T-cell (primary cell): ENCODE measurements around the gene ATXN7L2. TPM values are rescaled to one million over a fixed set of nuclear protein-coding genes. Genes with fewer than 3 reads are reported as not detected.

Experiments
- ATAC-seq, 4 experiments: fragments of 200-7000 bp in 3 of 4; fragments of 150-1000 bp in 1 of 4; cut with Tn5 transposase; replicated peaks in 1 of 4; 1 replicate in 3 of 4; 2 replicates in 1 of 4; pipeline ENCODE4 v1.10.0; 2021; ENCODE audit warnings: moderate library complexity in 3 of 4, mild to moderate bottlenecking in 2 of 4, moderate number of reproducible peaks in 1 of 4
- CTCF ChIA-PET, 2 donors: fragments of 300-600 bp; sonication (Branson Sonifier 250); formaldehyde crosslinking; loops; one replicate each; lab custom pipeline; 2022; ENCODE audit warnings: antibody characterized with exemption in 2 of 2; lab: Charles Lee
- POLR2A ChIA-PET, 2 donors: fragments of 300-600 bp; sonication (Branson Sonifier 250); formaldehyde crosslinking; loops; one replicate each; lab custom pipeline; 2022; ENCODE audit warnings: antibody characterized with exemption in 2 of 2; lab: Charles Lee
- DNase-seq, 35 experiments: peaks; one replicate each; pipeline versions ENCODE4 v3.0.0 to v3.0.0-alpha.2; 2013 to 2023
- H3K27ac ChIP-seq: one replicate; pipeline ENCODE4 v1.5.1; 2013; ENCODE audit warnings: low read length
- H3K27me3 ChIP-seq, 2 experiments: replicated peaks in 1 of 2; 1 replicate in 1 of 2; 2 replicates in 1 of 2; pipeline versions ENCODE4 v1.6.1 to v1.7.0; 2013; ENCODE audit warnings: low read length in 1 of 2, mixed read lengths in 1 of 2; ENCODE audit not compliant: control insufficient read depth in 2 of 2, insufficient read depth in 2 of 2; ENCODE audit errors: extremely low read depth in 1 of 2
- H3K36me3 ChIP-seq, 2 donors: 1 replicate in 1 of 2; 2 replicates in 1 of 2; pipeline versions ENCODE4 v1.6.1 to v1.7.0; 2013; ENCODE audit warnings: low read length in 1 of 2; ENCODE audit not compliant: control insufficient read depth in 2 of 2, insufficient read depth in 1 of 2; ENCODE audit errors: extremely low read depth in 1 of 2
- H3K4me1 ChIP-seq, 2 experiments: 1 replicate in 1 of 2; 2 replicates in 1 of 2; pipeline versions ENCODE4 v1.6.1 to v1.7.0; 2013; ENCODE audit warnings: low read length in 2 of 2, mixed read lengths in 1 of 2; ENCODE audit not compliant: insufficient read depth in 2 of 2, control insufficient read depth in 1 of 2; ENCODE audit errors: extremely low read depth in 1 of 2
- H3K4me3 ChIP-seq, 2 donors: 1 replicate in 1 of 2; 2 replicates in 1 of 2; pipeline versions ENCODE4 v1.5.1 to v1.7.0; 2013; ENCODE audit warnings: mild to moderate bottlenecking in 2 of 2, low read length in 1 of 2, moderate library complexity in 1 of 2; ENCODE audit not compliant: control insufficient read depth in 1 of 2; ENCODE audit errors: extremely low read depth in 1 of 2
- H3K9me3 ChIP-seq: 2 replicates; pipeline ENCODE4 v1.7.0; 2013
- H3K27ac Mint-ChIP-seq, 2 donors: one replicate each; pipeline ENCODE4 v1.8.0; 2020 to 2021; ENCODE audit warnings: mild to moderate bottlenecking in 2 of 2, mixed read lengths in 2 of 2
- H3K27me3 Mint-ChIP-seq, 2 donors: one replicate each; pipeline ENCODE4 v1.8.0; 2021 to 2022; ENCODE audit warnings: mixed read lengths in 2 of 2
- H3K36me3 Mint-ChIP-seq: one replicate; pipeline ENCODE4 v1.8.0; 2021; ENCODE audit warnings: mixed read lengths
- H3K4me1 Mint-ChIP-seq, 3 donors: one replicate each; pipeline ENCODE4 v1.8.0; 2020 to 2022; ENCODE audit warnings: mixed read lengths in 3 of 3, mild to moderate bottlenecking in 1 of 3
- H3K4me3 Mint-ChIP-seq, 3 donors: one replicate each; pipeline ENCODE4 v1.8.0; 2020 to 2022; ENCODE audit warnings: mild to moderate bottlenecking in 3 of 3, mixed read lengths in 3 of 3, moderate library complexity in 3 of 3
- H3K9me3 Mint-ChIP-seq, 3 donors: one replicate each; pipeline ENCODE4 v1.8.0; 2020 to 2022; ENCODE audit warnings: mixed read lengths in 3 of 3
- WGBS: methylation state at CpG from one replicate; pipeline ENCODE4 v1.1.5; 2013; ENCODE audit warnings: missing lambda C conversion rate; ENCODE audit not compliant: insufficient coverage; 5-methylcytosine and 5-hydroxymethylcytosine counted together
- total RNA-seq, 35 experiments: library from RNA in 6 of 35; stranded (reverse) in 6 of 35; fragments of 120-200 nt in 1 of 35; gene quantifications; one replicate each; pipeline versions ENCODE4 v1.2.1 to v1.2.4 and lab custom pipeline; 2013 to 2026

The ATXN7L2 gene
- total RNA-seq, 5 donors from 2014 or later (not counting 1 experiment from before 2014, with no cell fraction given) = 9.7 to 13.2 (median 12.5) TPM

DNA sequence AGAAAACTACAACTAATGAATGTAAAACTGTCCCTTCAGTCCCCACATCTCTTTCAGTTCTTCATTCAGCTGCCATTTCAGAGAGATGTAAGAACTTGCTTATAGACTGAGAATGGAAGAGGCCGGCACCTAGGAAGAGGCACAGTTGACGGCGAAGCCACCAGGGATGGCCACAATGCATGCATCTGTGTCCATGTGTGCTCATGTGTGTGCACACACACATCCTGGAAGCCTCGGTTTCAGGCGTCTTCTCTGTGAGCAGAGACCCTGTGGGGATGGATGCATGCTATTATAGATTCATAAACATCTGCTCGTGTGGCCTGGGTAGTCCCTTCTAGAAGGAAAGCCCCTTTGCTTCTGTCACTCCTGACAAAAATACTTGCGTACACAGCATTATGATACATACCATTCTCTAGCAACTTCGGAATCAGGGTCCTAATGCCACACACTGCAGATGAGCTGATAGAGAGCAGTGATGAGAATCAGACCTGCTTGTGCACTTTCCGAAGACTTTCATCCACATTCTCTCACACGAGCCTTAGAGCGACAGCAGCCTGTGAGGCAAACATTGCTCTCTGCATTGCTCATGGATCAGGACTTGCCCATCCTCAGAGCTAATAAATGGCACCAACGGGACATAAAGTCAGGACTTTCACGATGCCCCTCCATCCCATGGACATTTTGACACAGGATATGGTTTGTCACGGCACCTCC lies 43.5 kb downstream of the ATXN7L2 start:
- H3K36me3 Mint-ChIP-seq = no peaks in the 10 kb centered on the region
- WGBS = 86% methylated on average over 8 of the region's 14 CpGs
- CTCF ChIA-PET = interaction anchor here in 1 of 2 donors (7.8 kb wide), 1 partner anchor 29 kb away, joined by 375 read pairs; the partner anchor contains the start of gene CYB561D1

DNA sequence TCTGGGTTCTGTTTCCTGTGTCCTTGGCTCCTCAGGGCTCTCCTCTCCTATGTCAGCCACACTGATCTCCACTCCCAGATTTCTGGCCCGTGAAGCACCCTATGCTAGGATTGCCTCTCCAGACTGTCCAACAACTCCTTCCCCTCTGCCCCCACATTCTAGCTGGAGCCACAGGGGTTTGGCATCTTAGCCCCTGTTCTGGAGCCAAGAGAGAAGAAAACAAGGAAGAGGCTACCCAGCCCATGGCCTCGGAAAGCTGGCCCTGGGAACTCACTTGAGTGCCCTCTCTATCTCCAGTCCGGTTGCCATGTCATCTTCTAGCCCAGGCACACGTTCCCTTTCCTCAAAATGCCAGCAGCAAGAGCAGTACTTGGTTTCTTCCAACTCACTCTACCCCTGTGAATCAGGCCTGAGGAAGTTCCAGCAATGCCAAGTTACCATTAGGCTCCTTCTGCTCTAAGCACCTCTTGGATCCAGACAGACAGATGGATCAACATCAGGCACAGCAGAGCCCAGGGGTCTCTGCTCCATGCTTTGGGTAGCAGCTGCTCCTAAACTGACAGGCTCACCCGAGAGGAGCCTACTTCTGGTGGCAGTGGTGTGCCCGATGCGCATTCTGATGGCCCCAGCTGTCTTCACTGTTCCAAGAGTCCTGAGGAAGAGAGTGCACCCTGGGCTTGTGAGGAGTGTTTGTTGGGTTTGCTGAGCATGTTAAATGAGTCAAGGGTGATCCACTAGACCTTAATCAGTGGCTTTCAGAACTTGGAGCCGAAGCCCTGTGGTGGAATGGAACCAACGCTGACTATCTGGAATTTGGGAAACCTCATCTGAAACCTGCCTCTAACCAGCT lies 44.4 kb downstream of the ATXN7L2 start:
- H3K4me1 Mint-ChIP-seq = peaks cover 30 to 38% (median 31%) of the 10 kb centered on the region in 3 donors
- H3K9me3 Mint-ChIP-seq = no peaks in the 10 kb centered on the region
- no peak overlapping the region for H3K4me3 Mint-ChIP-seq
- POLR2A ChIA-PET = interaction anchor here in 1 of 2 donors (0.5 to 0.6 kb wide), 3 partner anchors 40 to 748 kb away, joined by 3 to 8 read pairs (median 3); no protein-coding TSS in a partner anchor
- no peak for ATAC-seq
- 86% methylated on average over 9 of the region's 9 CpGs for WGBS
- Histone ChIP-seq H3K27me3 (peaks cover 0 to 3% of the 10 kb centered on the region in 2 experiments), H3K4me1 (peaks cover 10 to 31% of the 10 kb centered on the region in 2 experiments), H3K9me3 (no peaks in the 10 kb centered on the region), H3K27ac (no peak overlapping the region), H3K4me3 (no peak overlapping the region), H3K36me3 (no peaks in the 10 kb centered on the region)
- CTCF ChIA-PET = interaction anchor here (7.8 to 9.4 kb wide), 2 partner anchors 30 to 33 kb away, joined by 294 to 375 read pairs; partner anchors contain the start of gene CYB561D1 (in 2 of the 2)
- H3K36me3 Mint-ChIP-seq = no peaks in the 10 kb centered on the region
- no peak for DNase-seq
- no peaks in the 10 kb centered on the region for H3K27me3 Mint-ChIP-seq
- no peak overlapping the region for H3K27ac Mint-ChIP-seq

More for the DNA sequence above, 43.5 kb downstream of the ATXN7L2 start:
- Mint-ChIP-seq H3K4me1 (peaks cover 24 to 30% (median 25%) of the 10 kb centered on the region in 3 donors), H3K4me3 (no peak overlapping the region), H3K27me3 (peaks cover 0 to 5% of the 10 kb centered on the region in 2 donors), H3K9me3 (no peaks in the 10 kb centered on the region), H3K27ac (no peak overlapping the region)
- ATAC-seq = no peak
- no peaks in the 10 kb centered on the region for H3K36me3 ChIP-seq
- H3K4me1 ChIP-seq = peaks cover 10 to 23% of the 10 kb centered on the region in 2 experiments
- H3K9me3 ChIP-seq = no peaks in the 10 kb centered on the region
- POLR2A ChIA-PET = interaction anchor here in 1 of 2 donors (0.6 kb wide), 1 partner anchor 749 kb away, joined by 8 read pairs; no protein-coding TSS in a partner anchor
- H3K27ac ChIP-seq = no peak overlapping the region
- H3K27me3 ChIP-seq = peaks cover 0 to 3% of the 10 kb centered on the region in 2 experiments
- H3K4me3 ChIP-seq = no peak overlapping the region
- no peak for DNase-seq

DNA sequence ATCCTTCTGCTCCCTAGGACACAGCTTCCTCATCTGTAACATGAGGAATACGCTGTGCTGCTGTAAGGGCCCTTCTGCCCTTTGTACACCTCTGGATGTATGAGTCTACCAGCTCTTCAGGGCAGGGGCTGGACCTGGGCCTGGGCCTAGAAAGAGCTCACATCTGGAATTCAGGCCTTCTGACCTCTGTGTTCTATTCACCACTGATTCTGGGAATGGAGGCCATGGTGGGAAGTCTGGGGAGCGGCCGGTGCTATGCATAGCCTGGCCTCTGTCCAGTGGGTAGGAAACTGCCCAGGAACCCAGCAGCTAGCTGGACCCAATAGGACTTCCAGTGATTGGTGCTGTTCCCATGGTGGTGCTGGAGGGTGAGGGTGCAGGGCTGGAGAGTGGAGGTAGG lies 45.0 kb downstream of the ATXN7L2 start:
- Mint-ChIP-seq H3K36me3 (no peaks in the 10 kb centered on the region), H3K4me1 (peaks cover 30 to 38% (median 31%) of the 10 kb centered on the region in 3 donors), H3K9me3 (no peaks in the 10 kb centered on the region), H3K4me3 (no peak overlapping the region), H3K27me3 (no peaks in the 10 kb centered on the region), H3K27ac (no peak overlapping the region)
- Histone ChIP-seq H3K27me3 (peaks cover 0 to 3% of the 10 kb centered on the region in 2 experiments), H3K9me3 (no peaks in the 10 kb centered on the region), H3K27ac (no peak overlapping the region), H3K4me3 (no peak overlapping the region), H3K36me3 (no peaks in the 10 kb centered on the region), H3K4me1 (peaks cover 10 to 31% of the 10 kb centered on the region in 2 experiments)
- ATAC-seq = no peak
- ChIA-PET CTCF (interaction anchor here (0.6 to 9.4 kb wide), 6 partner anchors 12 to 341 kb away, joined by 3 to 375 read pairs (median 4); partner anchors contain the start of gene CYB561D1 (in 2 of the 2)), POLR2A (interaction anchor here in 1 of 2 donors (0.5 kb wide), 2 partner anchors 42 to 305 kb away, joined by 3 read pairs; no protein-coding TSS in a partner anchor)
- no peak for DNase-seq
- WGBS = 96% methylated on average over 3 of the region's 3 CpGs

- peaks cover 0 to 3% of the 10 kb centered on the region in 2 experiments for H3K27me3 ChIP-seq
- ChIA-PET CTCF (interaction anchor here (1.0 to 9.4 kb wide), 6 partner anchors 14 to 35 kb away, joined by 3 to 375 read pairs (median 10); partner anchors contain the start of genes CYB561D1 (in 2 of the 2) and AMIGO1 (in 1 of the 2)), POLR2A (interaction anchor here (1.2 to 1.4 kb wide), 2 partner anchors 16 to 28 kb away, joined by 3 read pairs; no protein-coding TSS in a partner anchor)
- Mint-ChIP-seq H3K9me3 (no peaks in the 10 kb centered on the region), H3K27me3 (no peaks in the 10 kb centered on the region), H3K4me1 (peaks cover 30 to 38% (median 31%) of the 10 kb centered on the region in 3 donors), H3K27ac (peak overlapping the region in 1 of 2 donors; percentile 52), H3K4me3 (no peak overlapping the region), H3K36me3 (no peaks in the 10 kb centered on the region)
- H3K27ac ChIP-seq = no peak overlapping the region
- H3K36me3 ChIP-seq = no peaks in the 10 kb centered on the region
- 89% methylated on average over 6 of the region's 8 CpGs for WGBS
- peaks cover 10 to 31% of the 10 kb centered on the region in 2 experiments for H3K4me1 ChIP-seq
- ATAC-seq = no peak
- H3K4me3 ChIP-seq = no peak overlapping the region
- no peaks in the 10 kb centered on the region for H3K9me3 ChIP-seq
- no peak for DNase-seq
Measured at GRCh38 chr1:109529881-109530456, 46.3 kb downstream of the ATXN7L2 start.

- Histone ChIP-seq H3K27ac (no peak overlapping the region), H3K27me3 (peaks cover 0 to 5% of the 10 kb centered on the region in 2 experiments), H3K36me3 (no peaks in the 10 kb centered on the region), H3K4me3 (no peak overlapping the region), H3K9me3 (no peaks in the 10 kb centered on the region), H3K4me1 (peaks cover 10 to 31% of the 10 kb centered on the region in 2 experiments)
- 89% methylated on average over 13 of the region's 13 CpGs for WGBS
- CTCF ChIA-PET = interaction anchor here (1.0 to 9.4 kb wide), 5 partner anchors 15 to 35 kb away, joined by 3 to 375 read pairs (median 15); partner anchors contain the start of genes CYB561D1 (in 2 of the 2) and AMIGO1 (in 1 of the 2)
- no peaks in the 10 kb centered on the region for H3K27me3 Mint-ChIP-seq
- POLR2A ChIA-PET = interaction anchor here (1.2 to 1.4 kb wide), 2 partner anchors 16 to 28 kb away, joined by 3 read pairs; no protein-coding TSS in a partner anchor
- peaks cover 30 to 38% (median 31%) of the 10 kb centered on the region in 3 donors for H3K4me1 Mint-ChIP-seq
- no peaks in the 10 kb centered on the region for H3K9me3 Mint-ChIP-seq
- peak overlapping the region in 1 of 3 donors; percentile 74 for H3K4me3 Mint-ChIP-seq
- H3K27ac Mint-ChIP-seq = peak overlapping the region; percentile 64 to 88
- ATAC-seq (no peak), DNase-seq (no peak)
- no peaks in the 10 kb centered on the region for H3K36me3 Mint-ChIP-seq
Measured at GRCh38 chr1:109530457-109531087, 46.9 kb downstream of the ATXN7L2 start.
